ENCODE results near the gene ENPP1. TPM values are rescaled to one million over a fixed set of nuclear protein-coding genes. Genes with fewer than 3 reads are reported as not detected.
A peak's percentile ranks its signal among the peaks of the same experiment; 100 is the strongest.
"Not testable (repeated sequence)": the region's sequence is repeated elsewhere in the genome, so short reads cannot be mapped to it uniquely, and the experiment has no call there.

Gene ENPP1
- total RNA-seq, 3 donors from 2014 or later, result 12.7 to 23.4 (median 21.2) TPM

DNA sequence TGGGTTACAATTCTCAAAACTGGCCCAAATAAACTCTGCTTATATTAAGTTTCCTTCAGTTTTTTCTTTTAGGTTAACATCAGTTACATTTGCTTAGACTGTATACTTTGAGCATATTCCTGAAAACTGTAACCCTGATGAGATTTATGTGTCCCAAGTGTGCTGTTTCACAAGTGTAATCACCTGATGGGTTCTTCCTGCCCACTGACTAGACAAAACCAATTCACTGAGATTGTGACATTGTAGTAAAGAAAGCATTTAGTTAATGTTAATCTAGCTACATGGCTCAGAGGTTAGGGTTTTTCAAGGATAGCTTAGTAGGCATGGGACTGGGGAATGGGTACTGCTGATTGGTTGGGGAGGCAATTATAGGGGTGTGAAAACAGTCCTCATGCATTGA lies 89.8 kb downstream of the ENPP1 start:
- intact Hi-C loops (cut with DNase I, micrococcal nuclease), result no loop called here
- no peak for ATAC-seq
- no peaks in the 10 kb centered on the region for H3K36me3 ChIP-seq (ENCODE audit: low read depth)
- TF ChIP-seq, protein P1, sequence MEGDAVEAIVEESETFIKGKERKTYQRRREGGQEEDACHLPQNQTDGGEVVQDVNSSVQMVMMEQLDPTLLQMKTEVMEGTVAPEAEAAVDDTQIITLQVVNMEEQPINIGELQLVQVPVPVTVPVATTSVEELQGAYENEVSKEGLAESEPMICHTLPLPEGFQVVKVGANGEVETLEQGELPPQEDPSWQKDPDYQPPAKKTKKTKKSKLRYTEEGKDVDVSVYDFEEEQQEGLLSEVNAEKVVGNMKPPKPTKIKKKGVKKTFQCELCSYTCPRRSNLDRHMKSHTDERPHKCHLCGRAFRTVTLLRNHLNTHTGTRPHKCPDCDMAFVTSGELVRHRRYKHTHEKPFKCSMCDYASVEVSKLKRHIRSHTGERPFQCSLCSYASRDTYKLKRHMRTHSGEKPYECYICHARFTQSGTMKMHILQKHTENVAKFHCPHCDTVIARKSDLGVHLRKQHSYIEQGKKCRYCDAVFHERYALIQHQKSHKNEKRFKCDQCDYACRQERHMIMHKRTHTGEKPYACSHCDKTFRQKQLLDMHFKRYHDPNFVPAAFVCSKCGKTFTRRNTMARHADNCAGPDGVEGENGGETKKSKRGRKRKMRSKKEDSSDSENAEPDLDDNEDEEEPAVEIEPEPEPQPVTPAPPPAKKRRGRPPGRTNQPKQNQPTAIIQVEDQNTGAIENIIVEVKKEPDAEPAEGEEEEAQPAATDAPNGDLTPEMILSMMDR (IDR thresholded peaks at IDR 0.05), result no peak
- H3K4me1 ChIP-seq (ENCODE audit: low read depth), result peaks cover 14% of the 10 kb centered on the region
- H3K4me3 ChIP-seq, result no peak overlapping the region
- H3K9me3 ChIP-seq, result peaks cover 6% of the 10 kb centered on the region
- DNase-seq, result no peak

DNA sequence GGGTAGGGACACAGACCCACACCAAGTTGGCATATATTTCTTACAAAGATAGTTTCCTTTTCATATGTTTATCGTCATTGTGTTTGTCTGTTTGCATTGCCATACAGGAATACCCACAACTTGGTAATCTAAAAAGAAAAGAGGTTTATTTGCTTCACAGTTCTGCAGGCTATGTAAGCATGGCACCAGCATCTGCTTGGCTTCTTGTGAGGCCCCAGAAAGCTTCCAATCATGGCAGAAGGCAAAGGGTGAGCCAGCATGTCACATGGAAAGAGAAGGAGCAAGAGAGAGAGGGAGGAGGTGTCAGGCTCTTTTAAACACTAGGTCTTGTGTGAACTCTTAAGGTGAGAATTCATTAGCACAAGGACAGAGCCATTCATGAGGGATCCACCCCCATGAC lies 90.9 kb downstream of the ENPP1 start:
- H3K4me1 ChIP-seq (ENCODE audit: low read depth), result peaks cover 9% of the 10 kb centered on the region
- DNase-seq (no peak), ATAC-seq (no peak)
- H3K4me3 ChIP-seq, result no peak overlapping the region
- TF ChIP-seq, protein P1 (IDR thresholded peaks at IDR 0.05), result no peak
- H3K9me3 ChIP-seq, result peaks cover 6% of the 10 kb centered on the region
- no peaks in the 10 kb centered on the region for H3K36me3 ChIP-seq (ENCODE audit: low read depth)
- intact Hi-C loops (cut with DNase I, micrococcal nuclease), result no loop called here

DNA sequence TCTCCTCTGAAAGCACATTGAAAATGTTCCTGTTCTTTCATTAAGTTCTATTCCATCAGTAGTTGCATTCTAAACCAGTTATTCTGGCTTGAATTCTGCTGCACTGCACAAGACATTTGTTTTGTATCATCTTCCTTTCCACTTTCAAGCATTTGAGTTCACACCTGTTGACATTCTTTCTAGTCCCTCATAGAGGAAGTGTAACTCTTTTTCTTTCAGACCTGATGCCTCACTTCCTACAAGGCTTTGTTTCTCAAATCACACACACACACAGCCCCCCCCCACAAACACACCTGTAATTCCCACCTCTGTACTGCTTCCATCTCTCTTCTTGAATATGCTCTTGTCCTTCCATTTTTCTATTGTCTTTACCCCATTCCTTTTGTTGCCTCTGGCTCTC lies 92.4 kb downstream of the ENPP1 start:
- intact Hi-C loops (cut with DNase I, micrococcal nuclease), result no loop called here
- peaks cover 3% of the 10 kb centered on the region for H3K4me1 ChIP-seq (ENCODE audit: low read depth)
- ATAC-seq (no peak), DNase-seq (no peak)
- H3K9me3 ChIP-seq, result peaks cover 6% of the 10 kb centered on the region
- H3K36me3 ChIP-seq (ENCODE audit: low read depth), result no peaks in the 10 kb centered on the region
- TF ChIP-seq, protein P1 (IDR thresholded peaks at IDR 0.05), result no peak
- H3K4me3 ChIP-seq, result no peak overlapping the region

DNA sequence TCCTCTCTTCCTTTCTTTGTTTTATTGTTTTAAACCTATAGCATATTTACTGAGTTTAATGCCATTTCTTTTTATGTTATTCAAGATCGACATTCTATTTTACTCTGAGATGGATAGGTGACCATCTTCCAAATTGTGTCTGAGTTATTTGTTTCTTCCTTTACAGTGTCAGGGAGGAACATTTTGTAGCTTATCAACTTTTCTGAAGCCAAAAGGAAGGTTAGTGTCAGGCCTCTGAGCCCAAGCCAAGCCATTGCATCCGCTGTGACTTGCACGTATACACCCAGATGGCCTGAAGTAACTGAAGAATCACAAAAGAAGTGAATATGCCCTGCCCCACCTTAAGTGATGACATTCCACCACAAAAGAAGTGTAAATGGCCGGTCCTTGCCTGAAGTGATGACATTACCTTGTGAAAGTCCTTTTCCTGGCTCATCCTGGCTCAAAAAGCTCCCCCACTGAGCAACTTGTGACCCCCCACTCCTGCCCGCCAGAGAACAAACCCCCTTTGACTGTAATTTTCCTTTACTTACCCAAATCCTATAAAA lies 93.6 kb downstream of the ENPP1 start:
- H3K4me1 ChIP-seq (ENCODE audit: low read depth); intact Hi-C loops (cut with DNase I, micrococcal nuclease); DNase-seq; H3K9me3 ChIP-seq; H3K36me3 ChIP-seq (ENCODE audit: low read depth); ATAC-seq; H3K4me3 ChIP-seq: not testable (repeated sequence)

DNA sequence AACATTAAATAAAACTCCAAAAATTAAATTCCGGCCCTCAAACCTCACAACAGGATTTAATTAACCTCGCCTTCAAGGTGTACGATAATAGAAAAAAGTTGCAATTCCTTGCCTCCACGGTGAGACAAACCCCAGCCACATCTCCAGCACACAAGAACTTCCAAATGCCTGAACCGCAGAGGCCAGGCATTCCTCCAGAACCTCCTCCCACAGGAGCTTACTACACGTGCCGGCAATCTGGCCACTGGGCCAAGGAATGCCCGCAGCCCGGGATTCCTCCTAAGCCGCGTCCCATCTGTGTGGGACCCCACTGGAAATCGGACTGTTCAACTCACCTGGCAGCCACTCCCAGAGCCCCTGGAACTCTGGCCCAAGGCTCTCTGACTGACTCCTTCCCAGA lies 95.9 kb downstream of the ENPP1 start:
- H3K9me3 ChIP-seq; ATAC-seq; H3K4me1 ChIP-seq (ENCODE audit: low read depth); intact Hi-C loops (cut with DNase I, micrococcal nuclease); H3K4me3 ChIP-seq; DNase-seq; H3K36me3 ChIP-seq (ENCODE audit: low read depth): not testable (repeated sequence)

DNA sequence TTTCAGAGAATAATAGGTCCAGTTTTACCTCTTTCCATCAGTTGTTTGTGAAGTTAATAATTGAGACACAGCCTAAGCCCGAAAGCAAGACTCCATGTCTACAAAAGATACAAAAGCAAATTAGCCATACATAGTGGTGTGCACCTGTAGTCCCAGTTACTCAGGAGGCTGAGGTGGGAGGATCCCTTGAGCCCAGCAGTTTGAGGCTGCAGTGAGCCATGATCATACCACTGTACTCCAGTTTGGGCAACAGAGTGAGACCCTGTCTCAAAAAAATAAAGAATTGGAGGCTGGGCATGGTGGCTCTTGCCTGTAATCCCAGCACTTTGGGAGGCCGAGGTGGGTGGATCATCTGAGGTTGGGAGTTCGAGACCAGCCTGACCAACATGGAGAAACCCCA lies 101.0 kb downstream of the ENPP1 start:
- H3K36me3 ChIP-seq (ENCODE audit: low read depth); intact Hi-C loops (cut with DNase I, micrococcal nuclease); DNase-seq; ATAC-seq; H3K4me3 ChIP-seq; H3K9me3 ChIP-seq: not testable (repeated sequence)
- peaks cover 24% of the 10 kb centered on the region for H3K4me1 ChIP-seq (ENCODE audit: low read depth)

DNA sequence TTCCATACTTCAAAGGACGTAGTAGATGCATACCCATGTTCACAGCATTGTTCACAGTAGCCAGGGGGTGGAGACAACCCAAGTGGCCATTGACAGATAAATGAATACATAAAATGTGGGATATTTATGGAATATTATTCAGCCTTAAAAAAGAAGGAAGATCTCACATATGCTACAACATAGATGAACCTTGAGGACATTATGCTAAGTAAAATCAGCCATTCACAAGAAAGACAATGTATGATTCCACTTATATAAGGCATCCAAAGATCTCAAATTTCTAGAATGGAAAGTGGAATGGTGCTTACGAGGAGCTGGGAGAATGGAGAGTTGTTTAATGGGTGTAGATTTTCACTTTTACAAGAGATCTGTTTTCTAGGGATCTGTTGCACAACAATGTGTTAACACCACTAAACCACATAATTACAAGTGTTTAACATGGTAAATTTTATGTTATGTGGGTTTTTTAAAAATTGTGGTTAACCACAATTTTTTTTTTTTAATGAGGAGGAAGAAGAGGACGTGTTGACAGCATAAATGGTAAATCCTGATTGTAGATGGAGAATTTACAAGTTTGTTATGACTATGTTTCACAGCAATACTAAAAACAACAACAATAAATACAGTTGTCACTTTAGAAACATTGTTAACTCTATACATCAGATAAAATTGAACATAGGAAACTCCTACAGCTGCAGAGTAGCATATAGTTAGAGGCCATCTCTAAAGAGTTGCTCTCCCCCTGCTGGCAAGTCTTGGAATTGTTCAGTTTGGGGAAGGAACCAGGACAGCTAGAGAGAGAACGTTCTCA lies 101.8 kb downstream of the ENPP1 start:
- ATAC-seq, result peak; percentile 95
- Histone ChIP-seq H3K36me3 (ENCODE audit: low read depth) (no peaks in the 10 kb centered on the region), H3K9me3 (no peaks in the 10 kb centered on the region), H3K4me3 (no peak overlapping the region), H3K4me1 (ENCODE audit: low read depth) (peaks cover 24% of the 10 kb centered on the region)
- peak in 2 of 3 donors; percentile 49 to 96 for DNase-seq
- TF ChIP-seq, protein P1 (IDR thresholded peaks at IDR 0.05), result peak; percentile 58
- intact Hi-C loops (cut with DNase I, micrococcal nuclease), result loop anchor here (1.0 to 10.0 kb wide), 3 partner anchors 127 to 215 kb away; no protein-coding TSS in a partner anchor
